A549 treated with AZD2906 at 1 μM for 4 hours (cell line): ENCODE data around the gene NPFF. TPM values are rescaled to one million over a fixed set of nuclear protein-coding genes. Genes with fewer than 3 reads are reported as not detected.

Source experiments
- total RNA-seq: library from RNA; stranded (reverse); fragments of 200-300 nt; extraction: Qiagen RNA extraction; gene quantifications from 5 replicates; pipeline ENCODE4 v1.2.3, GENCODE V29; 2022

The NPFF gene, protein sequence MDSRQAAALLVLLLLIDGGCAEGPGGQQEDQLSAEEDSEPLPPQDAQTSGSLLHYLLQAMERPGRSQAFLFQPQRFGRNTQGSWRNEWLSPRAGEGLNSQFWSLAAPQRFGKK
- total RNA-seq = 0.19 to 0.24 TPM in 2 of 5 replicates, not detected in the others

GRCh38 chr12:53506881-53507602 lies at the start of gene NPFF:
TSS of gene NPFF (minus strand) at chr12:53507484. CDS start at chr12:53507474, 10 bp downstream.

DNA sequence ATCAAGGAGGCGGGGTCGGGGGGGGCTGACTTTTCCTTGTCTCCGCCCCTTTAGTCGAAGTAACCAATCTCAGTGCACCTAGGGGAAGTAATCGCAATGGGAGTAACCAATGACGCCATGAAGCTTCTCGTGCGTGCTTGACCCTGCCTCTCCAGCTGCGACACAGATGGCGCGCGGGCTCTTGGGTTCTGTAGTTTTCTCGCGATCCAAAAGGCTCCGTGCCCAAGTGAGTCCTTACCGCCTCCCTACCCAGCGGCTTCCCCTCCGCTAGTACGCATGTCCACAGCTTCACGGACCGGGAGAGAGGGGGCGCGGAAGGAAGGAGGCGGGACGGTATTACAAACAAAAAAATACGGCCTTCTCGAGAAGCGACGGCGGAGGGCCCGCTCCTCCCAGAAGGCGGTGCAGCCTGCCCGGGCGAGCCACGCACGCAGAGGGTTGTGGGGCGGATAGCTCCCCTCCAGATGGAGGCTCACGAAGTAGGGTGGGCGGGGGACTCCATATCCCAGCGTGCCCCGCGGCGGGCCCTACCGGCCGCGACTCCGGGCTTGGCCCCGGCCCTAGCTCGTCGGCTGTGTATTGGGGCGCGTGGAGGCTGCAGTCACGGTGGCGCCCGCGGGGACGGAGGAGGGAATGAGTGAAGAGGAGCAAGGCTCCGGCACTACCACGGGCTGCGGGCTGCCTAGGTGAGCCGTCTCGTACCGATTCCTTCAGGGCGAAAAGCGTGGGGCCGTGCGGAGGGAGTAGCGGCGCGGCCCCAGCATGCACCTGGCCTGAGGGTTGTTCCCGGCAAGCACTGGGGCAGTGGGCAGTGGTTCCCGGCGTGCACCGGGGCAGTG lies 6.3 kb downstream of the NPFF start, which contains the start of gene TARBP2:
TARBP2 (plus strand) TSS at position 508 of the 839 bp plus-strand sequence; CDS start at position 634, 126 bp downstream.

GRCh38 chr12:53499266-53500141 lies 7.8 kb downstream of the NPFF start, which contains the start of gene MAP3K12:
TSS of gene MAP3K12 (minus strand) at chr12:53499458. CDS start at chr12:53487391, 12,067 bp downstream.

Other genes with a start within 250 kb of the NPFF start
- gene ESPL1, start 239.2 kb downstream of the NPFF start, total RNA-seq = 15.3 to 20.4 TPM (median 18.2 TPM) in 5 replicates
- gene PFDN5, start 211.9 kb downstream of the NPFF start, total RNA-seq = 457 to 527 TPM (median 485 TPM) in 5 replicates
- 67.4 to 95.0 TPM (median 90.4 TPM) in 5 replicates for gene MYG1, start 207.8 kb downstream of the NPFF start, total RNA-seq
- 75.1 to 79.2 TPM (median 78.0 TPM) in 5 replicates for gene AAAS, start 185.9 kb downstream of the NPFF start, total RNA-seq
- gene SP7, start 171.1 kb downstream of the NPFF start, total RNA-seq = 0.03 TPM in 1 of 5 replicates, not detected in the others
- 17.9 to 22.6 TPM (median 21.9 TPM) in 5 replicates for gene SP1, start 127.3 kb downstream of the NPFF start, total RNA-seq
- gene AMHR2, start 83.6 kb downstream of the NPFF start, total RNA-seq = 0.48 to 1.1 TPM (median 1.00 TPM) in 5 replicates
- gene PRR13, start 65.8 kb downstream of the NPFF start, total RNA-seq = 245 to 335 TPM (median 306 TPM) in 5 replicates
- 605 to 627 TPM (median 623 TPM) in 5 replicates for gene PCBP2, start 55.4 kb downstream of the NPFF start, total RNA-seq
- 10.0 to 12.8 TPM (median 12.0 TPM) in 5 replicates for gene MAP3K12, start 8.0 kb downstream of the NPFF start, total RNA-seq
- gene TARBP2, start 6.2 kb downstream of the NPFF start, total RNA-seq = 40.9 to 54.3 TPM (median 50.5 TPM) in 5 replicates
- gene ATF7, start 118.9 kb upstream of the NPFF start, total RNA-seq = 16.4 to 18.3 TPM (median 18.0 TPM) in 5 replicates
- 614 to 710 TPM (median 686 TPM) in 5 replicates for gene ATP5MC2, start 168.6 kb upstream of the NPFF start, total RNA-seq
- 17.5 to 22.9 TPM (median 18.9 TPM) in 5 replicates for gene CALCOCO1, start 220.0 kb upstream of the NPFF start, total RNA-seq
- not detected in 5 replicates for gene CISTR, start 244.5 kb upstream of the NPFF start, total RNA-seq